ENCODE data around the gene RFNG. TPM values are rescaled to one million over a fixed set of nuclear protein-coding genes. Genes with fewer than 3 reads are reported as not detected.

Gene RFNG
- total and polyA plus RNA-seq, 2 of the 13 experiments (the other 11 are each of a cell fraction or from before 2014, with no cell fraction given): 61.4 to 64.0 TPM

DNA sequence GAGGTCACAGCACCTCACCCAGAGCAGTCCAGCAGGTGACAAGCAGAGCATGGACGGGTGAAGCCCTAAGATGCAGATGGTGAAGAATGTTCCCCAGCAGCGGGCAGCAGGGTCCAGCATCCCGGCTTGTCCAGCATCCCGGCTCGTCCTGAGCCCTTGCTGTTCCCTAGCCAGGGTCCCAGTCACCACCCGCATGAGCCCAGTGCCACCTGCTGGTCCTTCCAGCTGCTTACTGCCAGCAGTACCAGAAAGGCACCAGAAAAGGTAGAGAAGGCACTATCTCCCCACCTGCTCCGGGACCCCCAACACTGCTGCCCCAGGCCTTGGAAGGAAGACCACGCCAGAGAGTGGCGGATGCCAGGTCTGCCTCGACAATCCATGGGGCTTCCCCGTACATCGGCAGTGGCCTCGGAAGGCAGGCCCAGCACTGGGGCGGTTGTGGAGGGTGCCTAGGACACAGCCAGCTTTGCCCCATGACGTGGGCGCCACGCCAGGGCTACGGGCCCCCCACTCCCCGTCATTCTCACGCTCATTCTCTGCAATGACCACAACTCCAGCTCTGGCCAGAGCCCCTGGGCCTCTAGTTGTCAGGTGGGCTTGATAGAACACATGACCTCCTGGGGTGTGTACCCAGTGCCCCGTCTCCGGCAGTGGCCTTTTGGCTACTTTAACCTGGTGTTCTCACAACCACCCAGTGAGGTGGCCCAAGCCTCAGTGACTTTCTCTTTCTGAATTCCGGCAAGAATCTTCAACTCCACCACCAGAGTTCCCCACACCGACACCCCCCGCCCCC is 30.3 kb downstream of the RFNG start (continued):
- TF ChIP-seq PPARG (CRISPR knock-in tag; conservative IDR thresholded peaks at IDR 0.05): no peak
- TF ChIP-seq, protein P1, sequence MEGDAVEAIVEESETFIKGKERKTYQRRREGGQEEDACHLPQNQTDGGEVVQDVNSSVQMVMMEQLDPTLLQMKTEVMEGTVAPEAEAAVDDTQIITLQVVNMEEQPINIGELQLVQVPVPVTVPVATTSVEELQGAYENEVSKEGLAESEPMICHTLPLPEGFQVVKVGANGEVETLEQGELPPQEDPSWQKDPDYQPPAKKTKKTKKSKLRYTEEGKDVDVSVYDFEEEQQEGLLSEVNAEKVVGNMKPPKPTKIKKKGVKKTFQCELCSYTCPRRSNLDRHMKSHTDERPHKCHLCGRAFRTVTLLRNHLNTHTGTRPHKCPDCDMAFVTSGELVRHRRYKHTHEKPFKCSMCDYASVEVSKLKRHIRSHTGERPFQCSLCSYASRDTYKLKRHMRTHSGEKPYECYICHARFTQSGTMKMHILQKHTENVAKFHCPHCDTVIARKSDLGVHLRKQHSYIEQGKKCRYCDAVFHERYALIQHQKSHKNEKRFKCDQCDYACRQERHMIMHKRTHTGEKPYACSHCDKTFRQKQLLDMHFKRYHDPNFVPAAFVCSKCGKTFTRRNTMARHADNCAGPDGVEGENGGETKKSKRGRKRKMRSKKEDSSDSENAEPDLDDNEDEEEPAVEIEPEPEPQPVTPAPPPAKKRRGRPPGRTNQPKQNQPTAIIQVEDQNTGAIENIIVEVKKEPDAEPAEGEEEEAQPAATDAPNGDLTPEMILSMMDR (CRISPR knock-in tag; IDR thresholded peaks at IDR 0.05): peak; percentile 99
- TF ChIP-seq FOXK2 (IDR thresholded peaks at IDR 0.05): no peak
- no peak for TF ChIP-seq ZNF713 (CRISPR knock-in tag; IDR thresholded peaks at IDR 0.05)
- TF ChIP-seq TGIF2 (CRISPR knock-in tag; IDR thresholded peaks at IDR 0.05): peak; percentile 35
- TF ChIP-seq NFATC3 (CRISPR knock-in tag; IDR thresholded peaks at IDR 0.05): no peak; the same call in 1 of the 2 replicates
- TF ChIP-seq, protein P2, sequence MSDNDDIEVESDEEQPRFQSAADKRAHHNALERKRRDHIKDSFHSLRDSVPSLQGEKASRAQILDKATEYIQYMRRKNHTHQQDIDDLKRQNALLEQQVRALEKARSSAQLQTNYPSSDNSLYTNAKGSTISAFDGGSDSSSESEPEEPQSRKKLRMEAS (IDR thresholded peaks at IDR 0.05): peak; percentile 54
- no peak for TF ChIP-seq ZNF747 (CRISPR knock-in tag; IDR thresholded peaks at IDR 0.05; ENCODE audit: borderline replicate concordance)
- no peak for TF ChIP-seq IKZF4 (CRISPR knock-in tag; IDR thresholded peaks at IDR 0.05; ENCODE audit: borderline replicate concordance, low read depth, not compliant biosample characterization)
- TF ChIP-seq ZNF468 (CRISPR knock-in tag; IDR thresholded peaks at IDR 0.05): no peak
- no peak for TF ChIP-seq CC2D1A (CRISPR knock-in tag; IDR thresholded peaks at IDR 0.05)
- TF ChIP-seq SETDB1 (CRISPR knock-in tag; IDR thresholded peaks at IDR 0.05; ENCODE audit: borderline replicate concordance): no peak
- peak; percentile 99 for TF ChIP-seq AKAP8 (CRISPR knock-in tag; IDR thresholded peaks at IDR 0.05)
- peak; percentile 49; the same call in 1 of the 2 replicates for TF ChIP-seq SATB2 (CRISPR knock-in tag; IDR thresholded peaks at IDR 0.05)
- no peak for TF ChIP-seq SMARCC2 (IDR thresholded peaks at IDR 0.05)
- TF ChIP-seq, protein P3, sequence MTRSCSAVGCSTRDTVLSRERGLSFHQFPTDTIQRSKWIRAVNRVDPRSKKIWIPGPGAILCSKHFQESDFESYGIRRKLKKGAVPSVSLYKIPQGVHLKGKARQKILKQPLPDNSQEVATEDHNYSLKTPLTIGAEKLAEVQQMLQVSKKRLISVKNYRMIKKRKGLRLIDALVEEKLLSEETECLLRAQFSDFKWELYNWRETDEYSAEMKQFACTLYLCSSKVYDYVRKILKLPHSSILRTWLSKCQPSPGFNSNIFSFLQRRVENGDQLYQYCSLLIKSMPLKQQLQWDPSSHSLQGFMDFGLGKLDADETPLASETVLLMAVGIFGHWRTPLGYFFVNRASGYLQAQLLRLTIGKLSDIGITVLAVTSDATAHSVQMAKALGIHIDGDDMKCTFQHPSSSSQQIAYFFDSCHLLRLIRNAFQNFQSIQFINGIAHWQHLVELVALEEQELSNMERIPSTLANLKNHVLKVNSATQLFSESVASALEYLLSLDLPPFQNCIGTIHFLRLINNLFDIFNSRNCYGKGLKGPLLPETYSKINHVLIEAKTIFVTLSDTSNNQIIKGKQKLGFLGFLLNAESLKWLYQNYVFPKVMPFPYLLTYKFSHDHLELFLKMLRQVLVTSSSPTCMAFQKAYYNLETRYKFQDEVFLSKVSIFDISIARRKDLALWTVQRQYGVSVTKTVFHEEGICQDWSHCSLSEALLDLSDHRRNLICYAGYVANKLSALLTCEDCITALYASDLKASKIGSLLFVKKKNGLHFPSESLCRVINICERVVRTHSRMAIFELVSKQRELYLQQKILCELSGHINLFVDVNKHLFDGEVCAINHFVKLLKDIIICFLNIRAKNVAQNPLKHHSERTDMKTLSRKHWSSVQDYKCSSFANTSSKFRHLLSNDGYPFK (CRISPR knock-in tag; IDR thresholded peaks at IDR 0.05; ENCODE audit: borderline replicate concordance): peak; percentile 43; the same call in 1 of the 2 replicates
- TF ChIP-seq ZFYVE20 (CRISPR knock-in tag; IDR thresholded peaks at IDR 0.05; ENCODE audit: borderline replicate concordance, low read depth): no peak
- TF ChIP-seq, protein P4, sequence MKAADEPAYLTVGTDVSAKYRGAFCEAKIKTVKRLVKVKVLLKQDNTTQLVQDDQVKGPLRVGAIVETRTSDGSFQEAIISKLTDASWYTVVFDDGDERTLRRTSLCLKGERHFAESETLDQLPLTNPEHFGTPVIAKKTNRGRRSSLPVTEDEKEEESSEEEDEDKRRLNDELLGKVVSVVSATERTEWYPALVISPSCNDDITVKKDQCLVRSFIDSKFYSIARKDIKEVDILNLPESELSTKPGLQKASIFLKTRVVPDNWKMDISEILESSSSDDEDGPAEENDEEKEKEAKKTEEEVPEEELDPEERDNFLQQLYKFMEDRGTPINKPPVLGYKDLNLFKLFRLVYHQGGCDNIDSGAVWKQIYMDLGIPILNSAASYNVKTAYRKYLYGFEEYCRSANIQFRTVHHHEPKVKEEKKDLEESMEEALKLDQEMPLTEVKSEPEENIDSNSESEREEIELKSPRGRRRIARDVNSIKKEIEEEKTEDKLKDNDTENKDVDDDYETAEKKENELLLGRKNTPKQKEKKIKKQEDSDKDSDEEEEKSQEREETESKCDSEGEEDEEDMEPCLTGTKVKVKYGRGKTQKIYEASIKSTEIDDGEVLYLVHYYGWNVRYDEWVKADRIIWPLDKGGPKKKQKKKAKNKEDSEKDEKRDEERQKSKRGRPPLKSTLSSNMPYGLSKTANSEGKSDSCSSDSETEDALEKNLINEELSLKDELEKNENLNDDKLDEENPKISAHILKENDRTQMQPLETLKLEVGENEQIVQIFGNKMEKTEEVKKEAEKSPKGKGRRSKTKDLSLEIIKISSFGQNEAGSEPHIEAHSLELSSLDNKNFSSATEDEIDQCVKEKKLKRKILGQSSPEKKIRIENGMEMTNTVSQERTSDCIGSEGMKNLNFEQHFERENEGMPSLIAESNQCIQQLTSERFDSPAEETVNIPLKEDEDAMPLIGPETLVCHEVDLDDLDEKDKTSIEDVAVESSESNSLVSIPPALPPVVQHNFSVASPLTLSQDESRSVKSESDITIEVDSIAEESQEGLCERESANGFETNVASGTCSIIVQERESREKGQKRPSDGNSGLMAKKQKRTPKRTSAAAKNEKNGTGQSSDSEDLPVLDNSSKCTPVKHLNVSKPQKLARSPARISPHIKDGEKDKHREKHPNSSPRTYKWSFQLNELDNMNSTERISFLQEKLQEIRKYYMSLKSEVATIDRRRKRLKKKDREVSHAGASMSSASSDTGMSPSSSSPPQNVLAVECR (CRISPR knock-in tag; IDR thresholded peaks at IDR 0.05; ENCODE audit: borderline replicate concordance): peak; percentile 77; the same call in 1 of the 2 replicates
- TF ChIP-seq ZC3H4 (CRISPR knock-in tag; IDR thresholded peaks at IDR 0.05; ENCODE audit: borderline replicate concordance): no peak
- peak; percentile 89 for TF ChIP-seq BRCA1 (CRISPR knock-in tag; IDR thresholded peaks at IDR 0.05)
- TF ChIP-seq NAIF1 (CRISPR knock-in tag; IDR thresholded peaks at IDR 0.05; ENCODE audit: borderline replicate concordance): no peak; the same call in 1 of the 2 replicates
